ENCODE data around the gene TOM1L2. TPM values are rescaled to one million over a fixed set of nuclear protein-coding genes. Genes with fewer than 3 reads are reported as not detected.

Gene TOM1L2
- total and polyA plus RNA-seq, 2 of the 4 experiments (the other 2 are of a cell fraction) = 34.4 to 51.7 TPM

DNA sequence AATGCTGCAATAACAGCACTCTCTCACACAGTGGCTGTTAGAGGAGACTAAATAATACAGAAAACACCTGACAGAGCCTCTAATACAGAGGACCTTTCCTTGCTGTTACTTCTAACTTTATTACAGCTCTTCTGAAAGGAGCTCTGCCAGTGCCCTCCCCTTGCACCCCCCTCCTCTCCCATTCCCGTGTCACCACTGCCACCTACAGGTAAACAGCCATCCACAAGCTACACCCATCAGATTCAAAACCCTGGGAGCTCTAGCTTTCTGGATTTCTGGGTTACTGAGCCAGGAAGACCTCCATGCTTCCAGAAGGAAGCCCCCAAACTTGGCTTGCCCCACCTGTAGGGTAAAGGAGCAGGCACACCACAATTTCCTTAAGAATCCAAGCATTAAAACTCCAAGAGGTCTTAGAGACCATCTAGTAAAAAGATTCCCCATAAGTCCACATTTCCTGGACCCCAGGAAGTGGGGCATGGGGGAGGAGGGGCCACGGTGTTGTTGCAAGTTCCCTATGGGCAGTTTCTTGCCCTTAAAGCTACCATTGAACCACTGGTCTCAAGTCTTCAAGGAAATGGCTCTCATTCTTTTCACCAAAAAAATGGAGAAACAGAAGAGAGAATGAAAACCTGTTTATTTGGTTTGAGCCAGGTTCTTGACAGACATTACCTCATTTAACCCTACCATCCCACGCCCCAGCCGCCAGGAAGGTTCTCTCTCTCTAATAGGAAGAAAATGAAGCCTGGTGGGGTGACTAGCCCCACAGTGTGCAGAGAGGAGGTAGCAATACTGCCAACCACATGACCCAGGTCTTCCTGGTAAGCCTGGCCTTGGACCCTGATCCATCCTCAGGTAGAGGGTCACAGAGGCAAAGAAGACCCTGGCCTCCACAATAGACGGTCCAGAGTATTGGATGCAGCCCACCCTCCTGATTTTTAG, 52.8 kb downstream of the TOM1L2 start:
- Histone ChIP-seq H4K20me1 (ENCODE audit: insufficient read depth, low read length) (no peaks in the 10 kb centered on the region), H3K4me2 (ENCODE audit: low read depth, low read length) (no peak overlapping the region), H2BK120ac (ENCODE audit: low read depth, low read length) (peak overlapping the region; percentile 95), H3K4me3 (ENCODE audit: insufficient read depth, low read depth, low read length) (no peak overlapping the region), H2BK5ac (ENCODE audit: low read depth, low read length, poor library complexity, severe bottlenecking) (peak overlapping the region; percentile 72), H3K9me1 (ENCODE audit: insufficient read depth, low read length) (peaks cover 22% of the 10 kb centered on the region), H2AFZ (replicated peaks; ENCODE audit: low read length, poor library complexity) (peak overlapping the region; percentile 76), H3K23ac (ENCODE audit: low read depth, low read length) (peak overlapping the region; percentile 62), H3K56ac (ENCODE audit: extremely low read depth, insufficient read depth, low read length) (peak overlapping the region; percentile 84), H2BK20ac (ENCODE audit: low read depth, low read length) (peak overlapping the region; percentile 90), H2BK15ac (ENCODE audit: low read depth, low read length) (peak overlapping the region; percentile 96; the same call in 2 of the 3 replicates), H3K4ac (ENCODE audit: low read depth, low read length) (peak overlapping the region; percentile 94), H4K8ac (ENCODE audit: low read depth in 2 of 2, low read length in 2 of 2) (peak overlapping the region; percentile 41 to 87; a peak in 2 of 4 replicates), H3K27ac (ENCODE audit: insufficient read depth, low read length) (peak overlapping the region; percentile 25; the same call in 1 of the 2 replicates), H2AK5ac (ENCODE audit: low read depth, low read length) (peak overlapping the region; percentile 98), H2AK9ac (replicated peaks; ENCODE audit: low read depth, low read length, poor library complexity) (peak overlapping the region; percentile 96), H3K9ac (ENCODE audit: low read depth, low read length) (peak overlapping the region; percentile 50), H3K18ac (ENCODE audit: low read depth, low read length) (peak overlapping the region; percentile 19; the same call in 1 of the 2 replicates), H4K5ac (ENCODE audit: low read depth, low read length) (peak overlapping the region; percentile 61), H3K14ac (replicated peaks; ENCODE audit: low read depth, low read length) (peak overlapping the region; percentile 90), H3K79me1 (ENCODE audit: low read depth in 1 of 2, low read length in 2 of 2) (peaks cover 26 to 58% of the 10 kb centered on the region in 2 experiments), H3K27me3 (ENCODE audit: control insufficient read depth, insufficient read depth, low read length) (no peaks in the 10 kb centered on the region), H3K9me3 (ENCODE audit: control insufficient read depth, insufficient read depth, low read length) (no peaks in the 10 kb centered on the region), H4K91ac (ENCODE audit: insufficient read depth, low read depth, low read length) (peak overlapping the region; percentile 89), H3K4me1 (ENCODE audit: control insufficient read depth, insufficient read depth, low read length) (peaks cover 27% of the 10 kb centered on the region), H3K36me3 (ENCODE audit: control insufficient read depth, insufficient read depth, low read length) (no peaks in the 10 kb centered on the region)
- WGBS, 2 experiments (ENCODE audit: extremely low coverage in 2 of 2, insufficient read length in 1 of 2) = 0% methylated on average over 1 of the region's 5 CpGs; no CpG with 5 or more reads in 1 of the 2 experiments
- ChIA-PET POLR2A (ENCODE audit: unreplicated experiment) (no interaction called here), CTCF (interaction anchor here (0.5 to 2.7 kb wide), 12 partner anchors 8 to 111 kb away, joined by 3 to 15 read pairs (median 4); partner anchors contain the start of genes DRC3 and TOM1L2)
- DNase-seq (peak; percentile 72), ATAC-seq (ENCODE audit: low read depth) (peak; percentile 65)
- BruUV-seq (replicated peaks) = no TSS peak
- in situ Hi-C loops (cut with MboI; ENCODE audit: low sequenced_read_pairs) = no loop called here
- intact Hi-C loops (cut with micrococcal nuclease) = loop anchor here (1.0 to 5.0 kb wide), 4 partner anchors 15 to 114 kb away; partner anchors contain the start of genes DRC3 and TOM1L2
- dilution Hi-C loops (cut with HindIII; ENCODE audit: low sequenced_read_pairs, unreplicated experiment) = no loop called here
- TF ChIP-seq, protein P1, sequence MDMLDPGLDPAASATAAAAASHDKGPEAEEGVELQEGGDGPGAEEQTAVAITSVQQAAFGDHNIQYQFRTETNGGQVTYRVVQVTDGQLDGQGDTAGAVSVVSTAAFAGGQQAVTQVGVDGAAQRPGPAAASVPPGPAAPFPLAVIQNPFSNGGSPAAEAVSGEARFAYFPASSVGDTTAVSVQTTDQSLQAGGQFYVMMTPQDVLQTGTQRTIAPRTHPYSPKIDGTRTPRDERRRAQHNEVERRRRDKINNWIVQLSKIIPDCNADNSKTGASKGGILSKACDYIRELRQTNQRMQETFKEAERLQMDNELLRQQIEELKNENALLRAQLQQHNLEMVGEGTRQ (IDR thresholded peaks at IDR 0.05; ENCODE audit: low read depth, low read length) = no peak
- TF ChIP-seq MAZ (IDR thresholded peaks at IDR 0.05; ENCODE audit: borderline replicate concordance, low read depth, low read length) = peak; percentile 98
- TF ChIP-seq BHLHE40 (IDR thresholded peaks at IDR 0.05; ENCODE audit: low read depth, low read length) = no peak
- no peak for TF ChIP-seq MXI1 (IDR thresholded peaks at IDR 0.05; ENCODE audit: borderline replicate concordance, low read depth, low read length)
- no peak for TF ChIP-seq RFX5 (IDR thresholded peaks at IDR 0.05; ENCODE audit: low read depth, low read length)
- TF ChIP-seq NFE2L2 (IDR thresholded peaks at IDR 0.05; ENCODE audit: low read depth, low read length) = no peak
- TF ChIP-seq FOS (IDR thresholded peaks at IDR 0.05; ENCODE audit: low read depth, low read length) = no peak
- no peak for TF ChIP-seq RCOR1 (IDR thresholded peaks at IDR 0.05; ENCODE audit: insufficient replicate concordance, low read length)
- no peak for TF ChIP-seq MAFK (IDR thresholded peaks at IDR 0.05; ENCODE audit: low read depth, low read length)
- peak; percentile 92 for TF ChIP-seq RAD21 (IDR thresholded peaks at IDR 0.05; ENCODE audit: low read length)
- TF ChIP-seq SMC3 (IDR thresholded peaks at IDR 0.05; ENCODE audit: low read depth, low read length) = peak; percentile 61
- no peak for TF ChIP-seq CEBPB (IDR thresholded peaks at IDR 0.05; ENCODE audit: low read depth, low read length)
- peak; percentile 85 for TF ChIP-seq CTCF (conservative IDR thresholded peaks at IDR 0.05; ENCODE audit: low read depth, low read length)
- no peak for TF ChIP-seq POLR2A (IDR thresholded peaks at IDR 0.05; ENCODE audit: low read depth, low read length)
- no peak for TF ChIP-seq CHD1 (IDR thresholded peaks at IDR 0.05; ENCODE audit: low read depth, low read length)

Measured in IMR-90 (cell line).